ENCODE data around the gene TMEM165.
A peak's percentile ranks its signal among the peaks of the same experiment; 100 is the strongest.

The TMEM165 gene

DNA sequence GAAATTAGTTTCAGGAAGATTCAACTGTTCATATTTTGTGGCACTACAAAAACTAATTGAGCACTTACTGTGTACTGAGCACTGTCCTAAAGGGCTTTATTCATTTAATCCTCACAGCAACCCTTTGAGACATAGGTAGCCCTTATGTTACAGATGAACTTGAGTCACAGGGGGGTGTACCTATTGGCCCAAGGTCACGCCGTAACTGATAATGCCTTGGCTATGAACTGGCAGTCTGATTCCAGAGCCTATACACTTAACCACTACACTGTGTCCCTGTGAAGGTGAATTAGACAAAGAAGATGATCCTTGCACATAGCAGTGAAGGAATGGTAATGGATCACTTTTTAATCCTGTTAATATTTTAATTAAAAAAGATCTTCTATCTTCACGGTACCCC, 12.0 kb downstream of the TMEM165 start:
- DNase-seq, result no peak

DNA sequence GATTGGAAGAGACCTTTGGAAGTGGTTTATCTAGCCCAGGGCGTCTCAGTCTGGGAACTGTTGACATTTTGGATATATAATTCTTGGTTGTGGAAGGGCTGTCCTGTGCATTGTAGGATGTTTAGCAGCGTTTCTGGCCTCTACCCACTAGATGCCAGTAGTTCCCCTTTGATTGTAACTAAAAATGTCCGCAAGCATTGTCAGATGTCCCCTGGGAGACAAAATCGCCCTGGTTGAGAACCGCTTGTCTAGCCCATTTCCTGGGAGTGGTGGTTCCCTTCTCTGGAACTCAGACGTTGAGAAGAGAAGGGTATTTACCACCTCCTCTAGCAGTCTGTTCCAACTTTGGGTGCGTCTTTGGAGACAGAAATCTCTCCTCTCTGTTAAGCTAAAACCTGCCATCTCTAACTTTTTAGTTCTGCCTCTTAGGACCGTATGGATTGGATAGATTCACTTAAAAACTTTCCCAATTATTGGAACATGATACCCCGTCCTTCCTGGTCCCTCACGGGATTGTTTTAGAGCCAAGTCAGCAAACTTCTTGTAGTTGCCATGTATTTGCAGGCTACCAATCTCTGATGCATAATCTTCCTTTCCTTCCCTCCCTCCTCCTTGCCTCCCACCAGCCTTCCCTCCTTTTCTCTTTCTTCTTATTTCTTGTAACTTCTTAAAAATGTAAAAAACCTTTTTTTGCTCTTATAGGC, 13.9 kb downstream of the TMEM165 start:
- peak; percentile 36 for DNase-seq

GRCh38 chr4:55410431-55410830, 14.7 kb downstream of the TMEM165 start:
- no peak for DNase-seq

GRCh38 chr4:55411621-55412020, 15.9 kb downstream of the TMEM165 start:
- DNase-seq, result no peak

DNA sequence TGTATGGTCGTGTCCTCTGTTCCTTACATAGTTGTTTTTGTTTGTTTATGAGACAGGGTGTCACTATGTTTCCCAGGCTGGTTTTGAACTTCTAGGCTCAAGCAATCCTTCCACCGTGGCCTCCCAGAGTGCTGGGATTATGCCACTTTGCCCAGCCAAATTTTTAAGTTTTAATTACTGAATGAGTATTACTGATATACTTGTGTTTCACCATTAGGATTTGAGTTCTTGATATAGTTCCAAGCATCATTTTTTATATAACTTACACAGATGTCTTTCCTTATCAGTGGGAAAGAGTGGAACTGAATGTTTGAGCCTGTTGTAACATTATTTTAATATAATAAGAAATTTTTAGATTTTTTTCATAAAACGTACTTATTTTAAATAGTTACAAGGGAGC, 20.4 kb downstream of the TMEM165 start:
- no peak for DNase-seq

- no peak for DNase-seq
Measured at GRCh38 chr4:55424791-55425190, 29.0 kb downstream of the TMEM165 start.

GRCh38 chr4:55431710-55432336, 36.1 kb downstream of the TMEM165 start:
- no peak for DNase-seq

- DNase-seq, result no peak
Measured at GRCh38 chr4:55435141-55435841, 39.5 kb downstream of the TMEM165 start.

- DNase-seq, result no peak
Measured at GRCh38 chr4:55437356-55437796, 41.6 kb downstream of the TMEM165 start.

DNA sequence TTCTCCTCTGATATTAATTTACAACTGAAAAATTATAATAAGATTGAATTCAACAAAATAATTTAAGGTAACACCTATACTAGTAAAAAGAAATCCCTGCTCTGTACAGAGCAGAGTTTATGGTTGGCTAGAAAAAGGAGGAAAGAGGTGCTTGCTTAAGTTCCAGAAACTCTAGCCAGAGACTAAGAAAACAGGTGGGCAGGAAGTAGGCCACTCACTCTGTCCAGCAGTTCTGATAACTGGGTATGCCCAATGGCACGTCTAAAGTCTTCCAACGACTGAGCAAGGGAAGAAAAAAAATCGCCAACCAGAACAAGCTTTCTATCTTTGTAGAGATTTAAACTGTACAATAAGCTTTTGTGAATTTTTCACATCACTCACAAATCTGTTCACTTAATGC, 42.1 kb downstream of the TMEM165 start:
- no peak for DNase-seq

- no peak for DNase-seq
Measured at GRCh38 chr4:55438314-55438713, 42.6 kb downstream of the TMEM165 start.

- DNase-seq, result no peak
Measured at GRCh38 chr4:55439023-55439422, 43.3 kb downstream of the TMEM165 start.

DNA sequence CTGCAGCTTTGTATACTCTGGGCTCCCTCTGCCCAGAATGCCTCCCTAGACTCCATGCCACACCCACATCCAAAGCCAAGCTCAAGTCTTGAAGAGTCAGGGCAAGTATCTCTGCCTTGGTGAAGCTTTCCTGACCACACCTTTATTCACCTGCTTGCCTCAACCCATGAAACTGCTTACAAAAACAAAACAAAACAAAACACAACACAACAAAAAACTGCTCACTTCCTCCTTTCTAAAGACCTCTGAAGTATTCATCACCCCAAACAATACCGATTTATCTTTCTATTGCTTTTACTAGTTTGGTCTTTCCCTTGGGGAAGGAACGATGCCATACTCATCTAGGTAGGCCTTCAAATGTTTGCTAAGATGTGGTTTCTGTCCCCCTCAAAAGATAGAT, 45.0 kb downstream of the TMEM165 start:
- DNase-seq, result no peak

DNA sequence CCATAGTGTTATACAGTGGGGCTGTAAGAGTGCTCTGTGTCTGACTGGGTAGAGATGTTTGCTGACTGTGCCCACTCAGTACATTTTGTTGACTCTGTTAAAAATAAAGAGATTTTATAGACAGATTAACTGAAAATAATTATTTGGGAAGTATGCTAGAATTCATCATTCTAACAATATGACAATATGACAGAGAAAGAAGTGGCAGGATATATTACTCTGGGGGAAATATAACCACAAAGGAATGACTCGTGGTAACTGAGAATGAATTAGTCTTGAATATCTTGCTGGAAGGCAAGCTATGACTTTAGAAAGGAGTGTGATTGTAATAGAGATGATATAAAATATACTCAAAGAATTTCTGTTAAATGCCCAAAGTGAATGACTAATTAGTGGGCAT, 46.8 kb downstream of the TMEM165 start:
- DNase-seq, result no peak

GRCh38 chr4:55444827-55445226, 49.1 kb downstream of the TMEM165 start:
- DNase-seq, result peak; percentile 1

GRCh38 chr4:55445921-55446577, 50.3 kb downstream of the TMEM165 start:
- DNase-seq, result no peak

GRCh38 chr4:55446578-55446922, 50.8 kb downstream of the TMEM165 start:
- no peak for DNase-seq

DNA sequence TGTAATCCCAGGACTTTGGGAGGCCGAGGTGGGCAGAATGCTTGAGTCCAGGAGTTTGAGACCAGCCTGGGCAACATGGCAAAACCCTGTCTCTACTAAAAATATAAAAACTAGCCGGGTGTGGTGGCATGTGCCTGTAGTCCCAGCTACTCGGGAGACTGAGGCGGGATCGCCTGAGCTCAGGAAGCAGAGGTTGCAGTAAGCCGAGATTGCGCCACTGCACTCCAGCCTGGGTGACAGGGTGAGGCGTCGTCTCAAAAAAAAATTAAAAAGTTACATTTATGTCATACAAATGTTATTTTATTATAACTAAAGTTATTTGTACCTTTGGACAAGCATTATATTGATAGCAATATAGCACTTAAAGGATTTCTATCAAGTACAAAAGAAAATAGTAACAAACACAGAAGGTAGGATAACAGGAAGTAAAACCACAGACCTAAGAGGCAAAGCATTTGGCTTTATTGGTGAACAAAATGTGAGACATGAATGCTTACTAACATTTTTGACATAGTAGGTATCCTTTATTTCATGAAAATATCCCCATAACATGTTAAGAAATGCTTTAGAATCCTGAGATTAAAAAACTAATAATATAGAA, 51.5 kb downstream of the TMEM165 start:
- no peak for DNase-seq

- no peak for DNase-seq
Measured at GRCh38 chr4:55447831-55448230, 52.1 kb downstream of the TMEM165 start.

GRCh38 chr4:55450566-55450965, 54.8 kb downstream of the TMEM165 start:
- no peak for DNase-seq

DNA sequence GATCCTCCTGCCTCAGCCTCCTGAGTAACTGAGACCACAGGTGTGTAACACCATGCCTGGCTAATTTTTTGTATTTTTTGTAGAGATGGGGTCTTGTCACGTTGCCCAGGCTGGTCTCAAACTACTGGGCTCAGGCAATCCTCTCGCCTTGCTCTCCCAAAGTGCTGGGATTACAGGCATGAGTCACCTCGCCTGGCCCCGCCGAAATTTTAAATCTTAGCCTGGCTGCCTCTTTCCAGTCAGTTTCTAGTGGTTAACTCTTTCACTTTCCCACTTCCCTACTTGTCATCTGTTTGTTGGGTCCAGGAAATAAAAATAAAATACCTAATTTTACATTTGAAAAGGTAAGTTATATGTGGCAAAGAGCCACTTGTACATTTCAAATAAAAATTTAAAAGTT, 62.4 kb downstream of the TMEM165 start:
- no peak for DNase-seq

GRCh38 chr4:55458611-55459010, 62.9 kb downstream of the TMEM165 start:
- DNase-seq, result no peak

DNA sequence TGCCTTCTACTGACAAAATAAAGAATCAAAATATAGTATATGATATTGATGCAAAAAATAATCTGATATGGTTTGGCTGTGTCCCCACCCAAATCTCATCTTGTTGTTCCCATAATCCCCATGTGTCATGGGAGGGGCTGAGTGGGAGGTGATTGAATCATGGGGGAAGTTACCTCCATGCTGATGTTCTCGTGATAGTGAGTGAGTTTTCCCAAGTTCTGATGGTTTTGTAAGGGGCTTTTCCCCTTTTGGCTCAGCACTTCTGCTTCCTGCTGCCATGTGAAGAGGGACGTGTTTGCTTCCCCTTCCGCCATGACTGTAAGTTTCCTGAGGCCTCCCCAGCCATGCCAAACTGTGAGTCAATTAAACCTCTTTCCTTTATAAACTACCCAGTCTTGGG, 70.2 kb downstream of the TMEM165 start:
- DNase-seq, result no peak
